HG03280 (cell line): ENCODE results near the gene ZMIZ1.

Experiments used
- ATAC-seq: cut with Tn5 transposase; IDR thresholded peaks from one replicate; pipeline ENCODE4 v1.9.1; 2021; ENCODE audit warnings: mild to moderate bottlenecking, moderate library complexity; ENCODE audit not compliant: unreplicated experiment

The ZMIZ1 gene, protein sequence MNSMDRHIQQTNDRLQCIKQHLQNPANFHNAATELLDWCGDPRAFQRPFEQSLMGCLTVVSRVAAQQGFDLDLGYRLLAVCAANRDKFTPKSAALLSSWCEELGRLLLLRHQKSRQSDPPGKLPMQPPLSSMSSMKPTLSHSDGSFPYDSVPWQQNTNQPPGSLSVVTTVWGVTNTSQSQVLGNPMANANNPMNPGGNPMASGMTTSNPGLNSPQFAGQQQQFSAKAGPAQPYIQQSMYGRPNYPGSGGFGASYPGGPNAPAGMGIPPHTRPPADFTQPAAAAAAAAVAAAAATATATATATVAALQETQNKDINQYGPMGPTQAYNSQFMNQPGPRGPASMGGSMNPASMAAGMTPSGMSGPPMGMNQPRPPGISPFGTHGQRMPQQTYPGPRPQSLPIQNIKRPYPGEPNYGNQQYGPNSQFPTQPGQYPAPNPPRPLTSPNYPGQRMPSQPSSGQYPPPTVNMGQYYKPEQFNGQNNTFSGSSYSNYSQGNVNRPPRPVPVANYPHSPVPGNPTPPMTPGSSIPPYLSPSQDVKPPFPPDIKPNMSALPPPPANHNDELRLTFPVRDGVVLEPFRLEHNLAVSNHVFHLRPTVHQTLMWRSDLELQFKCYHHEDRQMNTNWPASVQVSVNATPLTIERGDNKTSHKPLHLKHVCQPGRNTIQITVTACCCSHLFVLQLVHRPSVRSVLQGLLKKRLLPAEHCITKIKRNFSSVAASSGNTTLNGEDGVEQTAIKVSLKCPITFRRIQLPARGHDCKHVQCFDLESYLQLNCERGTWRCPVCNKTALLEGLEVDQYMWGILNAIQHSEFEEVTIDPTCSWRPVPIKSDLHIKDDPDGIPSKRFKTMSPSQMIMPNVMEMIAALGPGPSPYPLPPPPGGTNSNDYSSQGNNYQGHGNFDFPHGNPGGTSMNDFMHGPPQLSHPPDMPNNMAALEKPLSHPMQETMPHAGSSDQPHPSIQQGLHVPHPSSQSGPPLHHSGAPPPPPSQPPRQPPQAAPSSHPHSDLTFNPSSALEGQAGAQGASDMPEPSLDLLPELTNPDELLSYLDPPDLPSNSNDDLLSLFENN

DNA sequence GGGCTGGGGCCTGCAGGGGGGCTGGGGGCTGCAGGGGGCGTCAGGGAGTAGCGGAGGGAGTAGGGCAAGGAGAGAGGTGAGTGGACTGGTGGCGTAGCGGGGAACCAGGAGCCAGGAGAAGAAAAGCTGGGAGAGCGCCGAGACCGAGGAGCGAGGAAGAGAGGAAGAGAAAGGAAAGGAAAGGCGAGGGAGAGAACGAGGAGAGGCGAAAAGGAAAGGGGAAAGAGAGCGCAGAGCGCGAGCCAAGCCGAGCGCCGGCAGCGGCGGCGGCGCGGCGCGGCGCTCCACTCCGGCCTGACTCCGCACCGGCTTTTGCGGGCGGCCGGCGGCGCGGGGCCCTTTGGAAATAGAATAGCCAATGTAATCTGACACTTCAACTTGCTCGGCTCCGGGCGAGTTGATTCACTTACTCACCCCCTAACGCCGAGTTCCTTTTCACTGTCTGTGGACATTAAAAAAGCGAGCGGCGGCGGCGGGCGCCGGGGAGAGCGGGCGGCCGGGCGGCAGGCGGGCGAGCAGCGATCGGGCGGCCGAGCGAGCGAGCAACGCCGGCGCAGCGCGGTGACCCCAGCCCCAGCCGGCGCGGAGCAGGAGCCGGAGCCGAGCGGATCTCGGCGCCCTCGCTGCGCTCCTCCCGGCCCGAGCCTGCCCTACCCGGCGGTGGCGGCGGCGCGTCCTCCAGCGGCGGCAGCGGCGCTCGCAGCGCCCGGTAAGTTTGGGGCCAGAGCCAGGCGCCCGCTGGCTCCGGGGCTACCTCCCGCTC lies at the start of gene ZMIZ1:
Gene ZMIZ1, plus strand, starts transcription at position 405 of the 763 bp plus-strand sequence. CDS start 132,667 bp downstream, outside the sequence.
- ATAC-seq: peak; percentile 57

DNA sequence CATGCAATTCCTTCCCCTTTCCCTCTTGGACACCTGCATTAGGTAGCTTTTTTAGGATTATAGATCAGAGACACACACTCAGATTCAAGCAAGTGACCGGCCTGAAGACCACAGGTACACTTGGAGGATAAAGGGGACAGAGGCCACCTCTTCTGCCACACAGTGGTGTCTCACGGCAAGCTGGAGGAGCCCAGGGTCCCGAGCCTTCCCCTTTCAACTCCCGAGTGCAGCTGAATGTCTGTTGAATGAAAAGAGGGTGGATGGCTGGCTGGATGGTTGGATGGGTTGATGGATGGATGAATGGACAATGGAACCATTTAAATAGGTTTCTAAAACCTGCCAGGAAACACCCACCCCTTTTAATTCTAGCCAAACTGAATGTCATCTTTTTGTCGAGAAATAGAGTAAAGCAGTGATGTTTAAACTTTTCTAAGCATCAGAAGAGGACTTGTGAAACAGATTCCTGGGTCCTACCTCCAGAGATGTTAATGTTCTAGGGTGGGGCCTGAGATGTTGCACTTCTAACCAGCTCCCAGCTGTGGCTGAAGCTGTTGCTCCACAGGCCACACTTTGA lies 49.2 kb upstream of the ZMIZ1 start:
- no peak for ATAC-seq

DNA sequence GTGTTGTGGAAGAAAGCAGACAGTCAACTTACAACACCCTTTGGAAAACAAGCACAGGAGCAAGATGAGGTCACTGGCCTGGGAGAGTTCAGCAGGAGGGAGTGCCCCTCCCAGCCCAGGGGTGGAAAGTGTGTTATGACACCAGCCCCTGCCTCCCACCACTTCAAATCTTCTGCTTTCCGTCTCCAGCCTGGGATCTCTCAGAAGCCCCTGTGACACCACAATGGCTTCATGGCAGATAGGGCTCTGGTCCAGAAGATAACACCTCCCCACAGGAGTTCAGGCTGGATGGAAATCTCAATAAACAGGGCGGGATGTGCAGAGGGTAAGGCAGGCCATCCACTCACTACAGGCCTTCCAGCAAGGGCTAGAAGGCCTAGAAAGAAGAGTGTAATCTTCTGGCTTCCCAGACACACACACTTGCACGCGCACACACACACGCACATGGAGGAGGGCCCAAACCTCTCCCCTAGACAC lies 48.7 kb upstream of the ZMIZ1 start:
- ATAC-seq: no peak

DNA sequence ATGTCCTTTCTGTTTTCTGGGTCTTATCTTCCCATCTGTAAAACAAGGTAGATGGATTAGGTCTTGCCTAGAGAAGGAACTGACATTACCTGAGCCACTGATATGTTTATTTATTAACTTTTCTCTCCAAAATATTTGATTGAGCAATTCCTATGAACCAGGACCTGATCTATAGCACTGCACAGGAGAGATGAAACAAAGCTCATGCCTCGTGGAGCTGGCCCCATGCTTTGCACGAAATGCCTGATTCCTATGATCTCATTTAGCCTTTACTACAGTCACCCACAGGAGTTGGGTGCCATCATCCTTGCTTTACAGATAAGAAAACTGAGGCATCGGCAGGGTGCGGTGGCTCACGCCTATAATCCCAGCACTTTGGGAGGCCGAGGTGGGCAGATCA lies 48.2 kb upstream of the ZMIZ1 start:
- ATAC-seq: no peak

DNA sequence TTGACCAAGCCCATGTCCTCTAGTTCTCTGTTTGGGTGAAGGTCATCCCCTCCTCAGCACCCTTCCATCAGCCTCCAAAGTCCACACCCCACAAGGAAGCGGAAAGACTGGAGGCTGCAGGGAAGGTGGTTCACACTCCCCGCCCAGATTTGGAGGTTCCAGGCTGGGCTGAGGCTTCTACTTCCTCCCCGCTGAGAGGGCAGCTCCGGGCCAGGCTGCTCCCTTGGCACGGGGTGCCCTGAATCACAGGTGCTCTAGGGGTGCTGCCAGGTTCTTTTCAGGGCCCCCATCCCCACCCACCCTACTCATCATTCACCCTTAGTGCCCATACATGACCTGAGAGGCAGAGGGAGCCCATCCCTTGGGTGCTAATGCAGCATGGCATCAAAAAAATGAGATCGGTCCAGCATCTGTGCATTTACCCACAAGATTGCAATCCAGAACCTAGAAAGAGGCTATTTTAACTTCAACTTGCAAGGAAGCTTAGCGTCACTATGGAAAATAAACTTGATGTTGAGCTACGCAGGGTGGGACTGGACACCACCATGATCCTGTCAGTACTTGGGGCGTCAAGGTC lies 47.3 kb upstream of the ZMIZ1 start:
- ATAC-seq: no peak

DNA sequence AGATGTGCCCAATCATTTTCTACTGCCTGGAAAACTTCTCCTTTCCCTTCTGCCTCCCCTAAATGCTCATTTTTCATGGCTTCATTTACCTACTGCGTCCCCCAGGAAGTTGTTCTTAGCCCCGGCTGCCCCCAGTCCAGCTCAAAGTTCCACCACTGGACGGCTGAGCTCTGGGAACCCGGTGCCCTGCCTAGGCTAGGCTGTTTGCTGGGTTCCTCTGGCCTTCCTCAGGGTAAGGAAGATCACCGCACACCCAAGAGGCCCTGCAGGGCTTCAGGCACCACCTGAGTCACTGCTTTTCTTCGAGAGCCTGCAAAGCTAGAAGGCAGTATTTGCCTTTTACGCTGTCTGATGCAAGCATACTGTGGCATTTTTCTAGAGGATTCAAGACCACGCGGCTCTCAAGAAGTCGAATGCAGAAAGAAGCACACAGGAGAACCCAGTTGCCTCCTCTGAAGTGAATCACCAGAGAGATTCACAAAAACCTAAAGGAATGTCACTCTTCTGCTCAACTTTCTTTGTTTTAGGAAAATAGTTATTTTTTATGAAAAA lies 46.7 kb upstream of the ZMIZ1 start:
- ATAC-seq: no peak

DNA sequence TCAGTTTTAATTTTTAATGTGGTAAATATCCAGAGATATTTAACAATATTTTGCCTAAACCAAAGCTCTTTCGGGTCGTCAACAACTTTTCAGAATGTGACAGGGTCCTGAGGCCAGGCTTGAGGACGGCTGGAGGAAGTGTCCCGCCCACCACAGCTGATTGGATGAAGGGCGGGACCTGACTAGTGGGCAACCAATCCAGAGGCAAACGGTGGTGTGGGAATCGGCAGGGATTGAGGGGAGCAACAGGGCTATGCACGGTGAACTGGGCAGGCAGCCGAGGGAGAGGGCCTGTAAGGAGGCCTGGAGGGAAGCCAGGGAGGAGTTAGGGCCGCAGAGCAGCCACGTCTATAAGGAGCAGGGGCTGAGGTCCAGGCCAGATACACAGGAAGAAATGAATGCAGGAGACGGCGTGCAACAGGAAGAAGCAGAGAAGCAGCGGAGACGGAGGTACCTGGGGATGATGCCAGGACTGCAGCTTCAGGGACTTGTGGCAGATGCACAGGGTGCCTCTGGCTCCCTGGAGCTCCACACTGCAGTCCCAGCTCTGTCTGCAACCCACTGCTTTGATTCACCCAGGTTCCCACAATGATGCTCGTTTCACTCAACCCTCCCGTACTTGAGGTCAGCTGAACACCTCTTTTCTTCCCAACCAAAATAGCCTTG lies 46.1 kb upstream of the ZMIZ1 start:
- ATAC-seq: no peak

DNA sequence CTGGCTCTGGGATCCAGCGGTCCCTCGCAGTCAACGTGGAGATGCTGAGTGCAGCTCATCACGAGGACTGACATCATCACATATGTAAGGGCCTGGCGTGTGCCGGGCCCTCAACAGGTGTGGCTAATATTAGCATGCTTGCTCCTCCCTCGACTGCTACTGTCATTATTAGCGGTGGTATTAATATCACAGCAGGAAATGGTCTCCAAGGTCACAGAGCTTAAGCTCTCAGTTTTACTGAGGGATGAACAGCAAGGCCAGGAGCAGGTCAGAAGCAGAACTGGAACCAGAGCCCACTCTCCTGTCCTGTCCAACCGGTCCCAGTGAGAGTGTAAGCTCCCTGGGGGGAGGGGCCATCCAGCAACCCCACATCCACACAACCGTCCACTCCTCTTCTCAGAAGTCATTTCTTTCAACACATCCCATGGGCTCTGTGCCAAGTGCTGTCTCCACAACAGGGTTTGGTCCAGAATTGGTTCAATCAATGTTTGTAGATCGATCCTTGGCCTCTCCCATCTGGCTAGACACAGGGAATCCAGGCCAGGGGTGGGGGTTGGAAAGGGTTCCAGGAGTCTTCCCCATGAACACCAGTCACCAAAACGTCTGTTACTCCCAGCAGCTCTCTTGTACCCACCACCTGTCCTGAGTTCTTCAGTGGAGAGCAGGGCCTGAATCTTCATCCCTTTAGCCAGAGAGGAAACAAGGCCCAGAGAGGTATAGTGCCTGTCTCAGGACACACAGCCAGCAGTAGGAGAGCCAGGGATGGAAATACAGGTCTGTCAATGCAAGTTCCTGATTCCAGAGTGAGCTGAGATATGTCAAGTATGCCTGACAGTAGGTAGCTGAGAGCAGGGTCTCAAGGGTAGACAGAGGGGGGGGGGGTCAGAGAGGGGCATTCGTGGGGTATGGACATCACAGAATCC lies 45.3 kb upstream of the ZMIZ1 start:
- peak; percentile 55 for ATAC-seq

DNA sequence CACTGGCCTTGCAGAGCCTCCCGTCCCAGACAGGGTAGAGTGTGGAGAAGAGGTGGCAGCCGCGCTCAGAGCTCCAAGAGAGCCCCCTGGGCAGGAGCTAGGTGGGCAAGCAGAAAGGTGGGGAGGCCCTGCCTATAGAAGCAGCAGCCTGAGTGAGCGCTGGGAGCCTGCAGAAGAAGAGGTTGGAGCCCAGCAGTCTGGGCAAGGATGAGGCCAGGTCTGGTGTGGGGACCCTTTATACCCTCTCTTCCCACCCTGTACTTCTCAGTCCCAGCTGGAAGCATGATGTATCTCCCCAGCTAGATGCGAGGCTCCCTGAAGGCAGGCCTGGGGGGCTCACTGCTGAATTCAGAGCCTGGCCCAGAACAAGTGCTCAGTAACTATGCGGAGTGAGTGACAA lies 44.5 kb upstream of the ZMIZ1 start:
- no peak for ATAC-seq

DNA sequence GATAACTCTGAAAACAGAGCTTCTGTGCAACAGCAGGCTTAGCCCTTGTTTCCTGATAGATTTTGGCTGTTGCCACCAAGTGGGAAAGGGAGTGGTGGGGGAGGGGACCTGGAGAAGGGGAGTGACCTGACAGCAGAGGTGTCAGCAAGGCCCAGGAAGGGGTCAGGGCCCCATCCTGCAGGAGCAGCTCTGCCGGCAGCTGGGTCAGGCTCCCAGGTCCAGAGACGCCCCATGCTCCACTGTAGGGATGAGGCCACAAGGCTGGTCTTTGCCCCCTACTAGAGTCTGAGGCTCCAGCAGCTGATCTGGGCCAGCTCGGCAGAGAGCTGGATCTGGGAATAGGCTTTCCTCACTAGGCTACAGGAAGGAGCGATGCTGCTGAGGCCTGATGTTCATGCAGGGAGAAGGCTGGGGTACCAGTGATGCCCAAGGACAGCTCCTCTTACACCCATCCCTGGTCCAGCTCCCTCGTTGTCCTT lies 44.0 kb upstream of the ZMIZ1 start:
- ATAC-seq: no peak

DNA sequence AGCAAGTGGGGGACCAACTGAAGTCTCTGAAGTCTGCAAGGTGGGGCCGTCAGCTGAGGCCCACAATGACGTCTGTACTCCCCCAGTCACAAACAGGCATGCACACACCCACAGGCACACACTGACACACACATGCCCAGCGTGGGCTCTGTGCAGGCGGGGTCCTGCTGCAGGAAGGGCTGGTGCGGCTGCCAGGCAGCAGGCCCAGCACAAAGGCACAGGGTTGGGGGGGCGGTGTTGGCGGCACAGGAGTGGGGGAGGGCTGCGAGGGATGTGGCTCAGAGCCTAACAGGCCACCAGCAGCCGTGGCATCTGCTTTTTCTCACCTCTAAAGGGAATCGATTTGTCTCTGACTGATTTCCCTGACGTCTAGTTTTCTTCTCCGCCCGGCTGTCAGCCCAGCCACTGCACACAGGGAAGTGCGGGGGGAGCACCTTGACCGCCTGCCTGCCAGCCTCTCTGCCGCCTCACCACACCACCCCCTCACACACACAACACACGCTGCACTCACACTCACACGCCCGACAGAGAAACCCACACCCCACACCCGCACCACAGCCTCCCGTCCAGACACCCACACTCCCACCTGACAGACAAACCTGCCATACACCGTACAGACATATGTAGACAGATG lies 43.5 kb upstream of the ZMIZ1 start:
- no peak for ATAC-seq

DNA sequence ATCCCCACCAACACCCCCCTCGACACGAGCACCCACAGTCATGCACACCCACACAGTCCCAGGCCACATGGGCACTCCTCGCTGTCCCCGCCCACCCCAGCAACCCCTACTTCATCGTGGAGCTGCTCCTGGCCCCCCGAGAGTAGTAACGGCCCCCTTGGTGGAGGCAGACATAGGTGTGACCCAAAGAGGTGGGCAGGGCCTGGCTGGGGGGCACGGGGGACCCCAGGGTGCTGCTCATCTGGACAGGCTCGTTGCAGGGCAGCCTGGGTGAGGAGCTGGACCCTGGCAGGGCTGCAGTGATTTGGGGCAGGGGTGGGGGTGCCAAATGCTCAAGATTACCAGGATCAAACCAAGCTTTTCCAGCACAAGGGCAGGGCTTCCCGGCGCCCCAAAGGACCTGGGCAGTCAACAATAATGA lies 42.4 kb upstream of the ZMIZ1 start:
- ATAC-seq: no peak

DNA sequence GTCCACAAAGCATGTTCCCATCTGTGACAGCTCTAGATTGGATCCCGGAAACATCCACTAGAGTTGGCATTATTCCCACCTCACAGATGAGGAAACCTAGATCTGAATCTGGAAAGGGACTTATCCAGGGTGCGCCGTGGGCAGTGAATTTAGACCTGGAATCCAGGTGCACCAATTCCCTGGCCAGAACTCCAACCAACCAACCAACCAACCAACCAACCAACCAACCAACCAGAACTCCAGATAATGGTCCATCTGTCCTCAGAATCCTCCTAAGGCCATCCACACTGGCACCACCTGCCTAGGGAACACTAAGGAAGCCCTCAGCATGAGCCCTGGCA lies 42.0 kb upstream of the ZMIZ1 start:
- ATAC-seq: no peak

DNA sequence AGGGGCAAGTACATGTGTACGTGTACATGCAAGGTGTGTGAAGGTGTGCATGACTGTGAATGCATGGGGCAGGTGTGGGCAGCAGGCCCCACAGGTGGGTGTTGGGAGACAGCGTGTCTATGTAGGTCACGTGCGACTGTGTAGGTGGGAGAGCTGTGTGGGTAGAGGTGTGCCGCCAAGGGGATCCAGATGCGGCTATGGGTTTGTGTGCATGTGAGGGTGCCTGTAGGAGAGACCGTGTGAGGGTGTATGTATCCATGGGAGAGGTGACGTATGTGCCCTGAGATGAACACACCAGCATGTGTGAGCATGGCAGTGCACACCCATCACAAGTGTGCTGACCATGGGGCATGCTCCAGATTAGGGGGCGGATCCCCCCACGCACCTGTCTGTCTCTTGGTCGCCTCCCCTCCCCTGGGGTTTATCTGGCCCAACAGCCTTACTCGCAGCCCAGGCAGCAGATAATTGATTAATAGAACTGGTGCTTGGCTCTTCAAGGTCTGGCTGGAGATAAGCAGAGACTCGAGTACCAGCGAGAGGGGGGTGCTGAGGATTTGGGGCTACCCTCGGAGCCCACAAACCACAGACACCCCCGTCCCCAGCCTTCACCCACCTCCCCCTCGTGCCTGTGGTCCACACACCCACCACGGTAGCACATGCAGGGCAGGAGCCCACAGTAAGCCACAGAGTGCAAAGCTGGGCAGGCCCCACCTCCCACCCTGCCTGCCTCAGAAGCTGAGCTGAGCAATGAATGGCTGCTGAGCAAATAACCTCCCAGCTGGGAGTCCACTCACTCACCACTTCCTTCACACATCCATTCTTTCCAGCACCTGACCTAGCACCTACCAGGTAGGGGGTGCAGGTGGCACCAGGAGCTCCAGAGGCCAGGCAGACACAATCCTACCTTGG lies 41.4 kb upstream of the ZMIZ1 start:
- ATAC-seq: no peak

DNA sequence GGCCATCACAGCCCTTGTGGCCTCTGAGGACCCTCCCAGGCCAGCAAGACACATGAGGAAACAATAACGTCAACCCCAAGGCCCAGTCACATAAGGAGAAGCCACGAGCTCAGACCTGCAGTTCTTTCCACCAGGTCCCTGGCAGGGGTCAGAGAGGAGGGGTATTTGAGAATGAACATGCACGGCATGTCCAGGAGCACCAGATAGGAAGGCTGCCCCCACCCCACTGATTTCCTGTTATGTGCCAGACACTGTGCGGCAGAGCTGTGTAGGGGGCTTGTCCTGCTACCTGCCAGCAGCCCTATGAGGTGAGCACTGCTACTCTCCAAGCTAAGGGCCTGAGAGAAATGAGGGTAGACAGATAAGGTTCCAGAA lies 40.7 kb upstream of the ZMIZ1 start:
- ATAC-seq: no peak

DNA sequence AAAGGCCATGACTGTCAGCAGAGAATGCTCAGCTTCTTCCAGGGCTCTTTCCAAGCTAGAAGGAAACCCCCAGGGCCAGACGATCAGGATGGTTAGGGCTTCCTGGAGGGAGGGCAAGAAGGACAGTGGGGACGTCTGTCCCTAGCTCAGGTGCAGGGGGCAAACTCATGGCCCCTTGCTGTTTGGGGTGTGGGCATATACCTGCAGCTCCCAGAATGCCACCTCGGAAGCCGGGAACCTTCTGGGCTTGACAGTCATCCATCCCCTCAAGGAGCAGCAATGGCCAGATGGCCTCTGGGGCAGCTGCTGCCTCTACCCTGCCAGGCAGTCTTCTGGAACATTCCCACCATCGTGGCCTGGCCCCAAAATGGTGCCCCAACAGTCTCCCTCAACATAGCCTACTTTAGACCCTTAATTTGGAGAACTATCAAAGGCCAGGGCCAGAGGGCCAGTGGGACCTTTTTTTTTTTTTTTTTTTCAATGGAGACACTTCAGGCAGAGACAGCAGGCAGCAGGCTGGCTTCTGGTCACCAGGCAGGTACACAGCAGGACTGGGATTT lies 40.2 kb upstream of the ZMIZ1 start:
- no peak for ATAC-seq
